ENCODE results near the gene PRICKLE2.

The PRICKLE2 gene

DNA sequence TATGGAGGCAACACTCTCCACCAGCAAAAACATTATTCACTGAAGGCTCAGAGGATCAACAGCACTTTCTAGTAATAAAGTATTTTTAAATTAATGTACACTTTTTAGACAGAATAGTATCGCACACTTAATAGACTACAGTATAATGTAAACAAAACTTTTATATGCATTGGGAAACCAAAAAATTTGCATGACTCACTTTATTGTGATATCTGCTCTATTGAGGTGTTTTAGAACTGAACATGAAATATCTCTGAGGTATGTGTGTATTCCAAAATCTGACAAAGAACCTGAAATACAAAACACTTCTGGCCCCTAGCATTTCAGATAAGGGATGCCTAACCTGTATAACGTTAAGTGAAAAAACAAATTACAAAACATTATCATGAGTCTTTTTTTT, 99.7 kb downstream of the PRICKLE2 start:
- no peak for DNase-seq

GRCh38 chr3:64123931-64124330, 101.3 kb downstream of the PRICKLE2 start:
- no peak for DNase-seq

GRCh38 chr3:64122476-64122875, 102.8 kb downstream of the PRICKLE2 start:
- DNase-seq: no peak

- DNase-seq: no peak
Observed at GRCh38 chr3:64121750-64122311, 103.4 kb downstream of the PRICKLE2 start.

GRCh38 chr3:64120876-64121275, 104.4 kb downstream of the PRICKLE2 start:
- no peak for DNase-seq

- DNase-seq: no peak
Observed at GRCh38 chr3:64117483-64117882, 107.8 kb downstream of the PRICKLE2 start.

- no peak for DNase-seq
Observed at GRCh38 chr3:64114651-64115050, 110.6 kb downstream of the PRICKLE2 start.

- no peak for DNase-seq
Observed at GRCh38 chr3:64111872-64112271, 113.4 kb downstream of the PRICKLE2 start.

GRCh38 chr3:64111083-64111482, 114.2 kb downstream of the PRICKLE2 start:
- no peak for DNase-seq

GRCh38 chr3:64110071-64110470, 115.2 kb downstream of the PRICKLE2 start:
- no peak for DNase-seq

GRCh38 chr3:64109438-64109837, 115.8 kb downstream of the PRICKLE2 start:
- no peak for DNase-seq

GRCh38 chr3:64108784-64109317, 116.4 kb downstream of the PRICKLE2 start:
- DNase-seq: no peak

DNA sequence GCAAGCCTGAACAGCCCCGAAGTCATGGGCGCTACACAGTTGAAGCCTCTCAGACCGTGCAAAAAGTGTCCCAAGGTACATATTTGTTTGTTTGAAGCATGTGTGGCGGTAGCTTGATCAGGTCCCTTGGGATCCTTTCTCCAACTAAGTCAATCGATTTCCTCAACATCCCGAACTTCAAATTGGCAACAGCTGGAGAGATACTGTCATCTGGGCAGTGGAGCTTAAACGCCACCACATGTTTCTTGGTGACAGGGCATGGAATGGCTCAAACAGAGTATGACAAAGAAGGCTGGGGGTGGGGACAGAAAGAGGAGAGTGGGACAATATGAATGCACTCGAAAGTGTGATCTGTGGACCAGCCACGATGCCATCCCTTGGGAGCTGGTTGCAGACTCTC, 117.0 kb downstream of the PRICKLE2 start:
- DNase-seq: no peak

DNA sequence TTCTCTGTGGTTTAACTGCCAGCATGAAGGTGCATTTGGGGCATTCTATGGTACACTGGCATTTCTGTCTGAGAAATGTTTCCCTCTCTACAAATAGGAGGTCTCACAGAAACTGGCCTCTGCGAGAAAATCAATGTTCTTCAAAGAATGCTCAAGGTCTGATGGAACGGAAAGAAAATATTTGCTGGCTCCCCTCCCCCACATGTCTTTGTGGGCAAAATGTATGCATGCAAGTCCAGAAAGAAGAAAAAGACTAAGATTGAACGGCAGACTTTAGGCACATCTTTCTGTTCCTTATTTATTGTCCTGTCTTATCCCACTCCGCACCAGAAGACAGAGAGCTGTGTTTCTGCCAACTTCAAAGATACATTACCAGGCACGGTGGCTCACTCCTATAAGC, 118.1 kb downstream of the PRICKLE2 start:
- no peak for DNase-seq

DNA sequence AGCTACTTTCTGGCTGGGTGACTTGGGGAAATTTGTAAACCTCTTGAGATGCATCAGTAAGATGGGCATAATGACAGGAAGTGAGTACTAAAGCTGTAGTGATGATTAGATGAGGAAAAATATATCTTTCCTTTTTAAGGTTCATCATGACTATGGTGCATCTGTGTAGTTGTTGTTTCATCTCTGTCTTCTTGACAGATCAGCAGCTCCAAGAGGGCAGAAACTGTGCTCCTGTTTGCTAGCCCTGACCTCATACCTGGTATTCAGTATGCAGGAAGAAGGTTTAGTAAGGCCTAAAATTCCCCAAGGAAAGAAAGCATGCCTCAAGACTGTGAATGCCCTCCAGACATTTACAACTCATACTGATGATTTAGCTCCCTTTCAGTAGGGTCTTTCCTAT, 119.5 kb downstream of the PRICKLE2 start:
- DNase-seq: no peak

DNA sequence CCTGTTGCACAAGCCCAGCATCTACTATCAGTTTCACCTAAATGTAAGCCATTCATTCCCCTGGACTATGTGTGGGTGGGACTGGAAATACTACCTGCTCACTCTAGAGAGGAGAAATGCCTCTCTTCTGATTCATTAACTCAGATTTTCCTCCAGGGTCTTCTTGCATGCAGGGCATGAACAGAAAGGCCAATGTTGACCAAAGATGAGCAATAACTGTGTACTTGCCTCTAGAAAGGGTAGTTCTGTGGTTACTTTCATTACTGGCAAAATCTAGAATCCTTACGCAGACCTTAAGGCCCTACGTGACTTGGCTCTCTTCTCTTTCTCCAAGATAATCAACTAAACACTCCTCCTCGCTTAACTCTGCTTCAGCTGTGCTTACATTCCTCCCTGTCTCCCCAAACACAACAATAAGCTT, 120.6 kb downstream of the PRICKLE2 start:
- no peak for DNase-seq

DNA sequence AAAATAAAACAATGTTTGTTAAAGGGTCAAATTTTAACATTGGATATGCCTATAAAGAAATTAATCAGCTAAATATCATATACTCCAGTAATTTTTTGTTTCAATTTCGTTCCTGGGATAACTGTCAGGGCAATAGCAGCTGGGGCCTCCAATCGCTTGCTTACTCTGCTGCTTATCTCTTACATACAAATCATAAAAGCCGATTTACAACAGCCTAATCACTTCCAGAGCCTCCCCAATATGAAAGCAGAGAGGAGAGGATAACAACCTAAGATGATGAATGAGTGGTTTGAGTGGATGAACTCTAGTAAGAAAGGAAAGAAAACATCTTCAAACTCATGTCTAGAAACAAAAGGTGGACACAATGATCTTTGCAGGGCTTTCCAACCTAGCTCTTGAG, 121.3 kb downstream of the PRICKLE2 start:
- DNase-seq: no peak

GRCh38 chr3:64103131-64103530, 122.1 kb downstream of the PRICKLE2 start:
- DNase-seq: no peak

DNA sequence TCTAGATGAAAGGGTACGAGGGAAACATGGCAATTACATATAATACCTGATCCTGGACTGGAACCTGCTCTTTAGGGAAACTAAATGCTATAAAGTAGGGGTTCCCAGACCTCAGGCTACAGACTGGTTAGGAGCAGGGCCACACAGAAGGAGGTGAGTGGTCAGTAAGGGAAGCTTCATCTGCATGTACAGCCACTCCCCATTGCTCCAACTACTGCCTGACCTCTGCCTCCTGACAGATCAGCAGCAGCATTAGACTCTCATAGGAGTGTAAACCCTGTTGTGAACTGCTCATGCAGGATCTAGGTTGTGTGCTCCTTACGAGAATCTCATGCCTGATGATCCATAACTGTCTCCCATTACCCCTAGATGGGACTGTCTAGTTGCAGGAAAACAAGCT, 123.1 kb downstream of the PRICKLE2 start:
- DNase-seq: no peak

- DNase-seq: no peak
Observed at GRCh38 chr3:64099316-64099715, 126.0 kb downstream of the PRICKLE2 start.

- no peak for DNase-seq
Observed at GRCh38 chr3:64098670-64099069, 126.6 kb downstream of the PRICKLE2 start.

- DNase-seq: no peak
Observed at GRCh38 chr3:64097920-64098319, 127.3 kb downstream of the PRICKLE2 start.

- DNase-seq: no peak
Observed at GRCh38 chr3:64095802-64096201, 129.5 kb downstream of the PRICKLE2 start.

- no peak for DNase-seq
Observed at GRCh38 chr3:64094713-64095079, 130.6 kb downstream of the PRICKLE2 start.

All from activated naive CD4-positive, alpha-beta T cell (primary cell).